ENCODE data around the gene TOMM5. TPM values are rescaled to one million over a fixed set of nuclear protein-coding genes. Genes with fewer than 3 reads are reported as not detected.

Gene TOMM5
- total and polyA plus RNA-seq, 2 of the 4 experiments (the other 2 are of a cell fraction), result 159 to 206 TPM

- no peak overlapping the region for H3K27ac ChIP-seq (ENCODE audit: insufficient read depth, low read length)
- no peak overlapping the region for H2BK20ac ChIP-seq (ENCODE audit: low read depth, low read length)
- H3K4me3 ChIP-seq (ENCODE audit: insufficient read depth, low read depth, low read length), result no peak overlapping the region
- H4K5ac ChIP-seq (ENCODE audit: low read depth, low read length), result no peak overlapping the region
- H4K91ac ChIP-seq (ENCODE audit: insufficient read depth, low read depth, low read length), result no peak overlapping the region
- intact Hi-C loops (cut with micrococcal nuclease) (no loop called here), in situ Hi-C loops (cut with MboI; ENCODE audit: low sequenced_read_pairs) (no loop called here), dilution Hi-C loops (cut with HindIII; ENCODE audit: low sequenced_read_pairs, unreplicated experiment) (no loop called here)
- H3K79me1 ChIP-seq (ENCODE audit: low read depth in 1 of 2, low read length in 2 of 2), result peaks cover 0 to 7% of the 10 kb centered on the region in 2 experiments; a peak in 2 of 4 replicates
- H2AK5ac ChIP-seq (ENCODE audit: low read depth, low read length), result no peak overlapping the region
- BruUV-seq (replicated peaks), result no TSS peak
- H4K20me1 ChIP-seq (ENCODE audit: insufficient read depth, low read length), result no peaks in the 10 kb centered on the region
- no peak overlapping the region for H3K18ac ChIP-seq (ENCODE audit: low read depth, low read length)
- H3K23ac ChIP-seq (ENCODE audit: low read depth, low read length), result no peak overlapping the region
- H2BK120ac ChIP-seq (ENCODE audit: low read depth, low read length), result no peak overlapping the region
- POLR2A ChIA-PET (ENCODE audit: unreplicated experiment), result no interaction called here
- WGBS, 2 experiments (ENCODE audit: extremely low coverage in 2 of 2, insufficient read length in 1 of 2), result no CpG with 5 or more reads among the region's 1 CpG
- H2BK5ac ChIP-seq (ENCODE audit: low read depth, low read length, poor library complexity, severe bottlenecking), result no peak overlapping the region
- ATAC-seq (ENCODE audit: low read depth), result no peak
- no peak overlapping the region for H2AFZ ChIP-seq (replicated peaks; ENCODE audit: low read length, poor library complexity)
- no peak overlapping the region for H3K9ac ChIP-seq (ENCODE audit: low read depth, low read length)
- no peak overlapping the region for H2AK9ac ChIP-seq (replicated peaks; ENCODE audit: low read depth, low read length, poor library complexity)
- H3K4ac ChIP-seq (ENCODE audit: low read depth, low read length), result no peak overlapping the region
- CTCF ChIA-PET, result no interaction called here
- H3K4me2 ChIP-seq (ENCODE audit: low read depth, low read length), result no peak overlapping the region
- H3K4me1 ChIP-seq (ENCODE audit: control insufficient read depth, insufficient read depth, low read length), result no peaks in the 10 kb centered on the region
- H3K9me3 ChIP-seq (ENCODE audit: control insufficient read depth, insufficient read depth, low read length), result no peaks in the 10 kb centered on the region
- H4K8ac ChIP-seq (ENCODE audit: low read depth in 2 of 2, low read length in 2 of 2), result no peak overlapping the region
- H2BK15ac ChIP-seq (ENCODE audit: low read depth, low read length), result no peak overlapping the region
- no peak overlapping the region for H3K56ac ChIP-seq (ENCODE audit: extremely low read depth, insufficient read depth, low read length)
- H3K9me1 ChIP-seq (ENCODE audit: insufficient read depth, low read length), result no peaks in the 10 kb centered on the region
- H3K14ac ChIP-seq (replicated peaks; ENCODE audit: low read depth, low read length), result no peak overlapping the region
- TF ChIP-seq MXI1 (IDR thresholded peaks at IDR 0.05; ENCODE audit: borderline replicate concordance, low read depth, low read length) (no peak), FOS (IDR thresholded peaks at IDR 0.05; ENCODE audit: low read depth, low read length) (no peak), BHLHE40 (IDR thresholded peaks at IDR 0.05; ENCODE audit: low read depth, low read length) (no peak), MAZ (IDR thresholded peaks at IDR 0.05; ENCODE audit: borderline replicate concordance, low read depth, low read length) (no peak)
- no peak for DNase-seq
- peaks cover 14% of the 10 kb centered on the region; the same call in 1 of the 2 replicates for H3K36me3 ChIP-seq (ENCODE audit: control insufficient read depth, insufficient read depth, low read length)
- H3K27me3 ChIP-seq (ENCODE audit: control insufficient read depth, insufficient read depth, low read length), result no peaks in the 10 kb centered on the region
Measured at GRCh38 chr9:37542895-37543294, 49.5 kb downstream of the TOMM5 start.
